Stimulated activated CD8-positive, alpha-beta memory T cell treated with anti-CD3 and anti-CD28 coated beads, Interleukin-7, amount 100 ng/mL, for 1 hour (primary cell): ENCODE results near the gene PJVK.
"Not testable (repeated sequence)": the region's sequence is repeated elsewhere in the genome, so short reads cannot be mapped to it uniquely, and the experiment has no call there.

Experiments used
- DNase-seq, 2 donors: peaks; one replicate each; pipeline ENCODE4 v3.0.0-alpha.2; 2020; ENCODE audit warnings: low read depth in 2 of 2

Gene PJVK

DNA sequence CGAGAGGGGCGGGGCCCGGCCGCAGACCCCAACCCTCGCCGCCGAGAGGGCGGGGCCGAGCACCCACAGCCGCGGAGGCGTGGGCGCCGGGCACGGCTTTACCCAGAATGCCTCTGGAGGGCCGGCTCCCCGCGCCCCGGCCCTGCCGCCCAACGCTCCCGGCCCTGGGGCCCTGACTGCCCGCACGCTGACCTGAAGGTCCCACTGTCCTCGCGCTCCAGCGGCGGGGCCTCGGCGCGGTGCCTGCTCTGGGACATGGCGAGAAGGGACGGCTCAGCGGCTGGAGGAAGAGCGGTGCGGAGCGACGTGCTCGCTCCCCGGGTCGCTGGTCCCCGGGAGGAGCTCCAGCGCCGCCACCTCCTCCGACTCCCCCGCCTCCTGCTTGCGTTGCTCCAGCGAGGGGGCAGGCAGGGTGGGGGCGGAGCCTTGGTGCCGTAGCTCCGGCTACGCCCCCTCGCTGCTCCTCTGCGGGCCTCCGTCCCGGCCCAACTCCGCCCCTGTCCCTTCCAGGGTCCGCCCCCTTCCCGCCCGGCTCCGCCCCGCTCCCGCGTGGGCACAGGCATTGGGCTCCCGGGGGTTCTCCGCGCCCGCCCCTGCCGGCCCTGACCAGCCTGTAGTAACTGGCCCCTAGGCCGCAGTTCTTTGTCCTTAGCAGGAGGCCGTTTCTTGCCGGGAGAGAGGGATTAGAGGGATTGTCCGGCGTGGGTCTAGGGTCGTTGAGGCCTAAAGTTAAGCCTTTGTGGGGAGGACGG is at the start of gene PJVK, which contains the start of gene PRKRA:
PJVK (plus strand) TSS at position 605 of the 752 bp plus-strand sequence. CDS start 2,032 bp downstream, outside the sequence.
PRKRA (minus strand) TSS at position 402 of the 752 bp plus-strand sequence; CDS start at position 257, 145 bp downstream.
- peak; percentile 86 to 91 for DNase-seq

- DNase-seq = no peak
Observed at GRCh38 chr2:178401994-178402437, 49.2 kb upstream of the PJVK start.

DNA sequence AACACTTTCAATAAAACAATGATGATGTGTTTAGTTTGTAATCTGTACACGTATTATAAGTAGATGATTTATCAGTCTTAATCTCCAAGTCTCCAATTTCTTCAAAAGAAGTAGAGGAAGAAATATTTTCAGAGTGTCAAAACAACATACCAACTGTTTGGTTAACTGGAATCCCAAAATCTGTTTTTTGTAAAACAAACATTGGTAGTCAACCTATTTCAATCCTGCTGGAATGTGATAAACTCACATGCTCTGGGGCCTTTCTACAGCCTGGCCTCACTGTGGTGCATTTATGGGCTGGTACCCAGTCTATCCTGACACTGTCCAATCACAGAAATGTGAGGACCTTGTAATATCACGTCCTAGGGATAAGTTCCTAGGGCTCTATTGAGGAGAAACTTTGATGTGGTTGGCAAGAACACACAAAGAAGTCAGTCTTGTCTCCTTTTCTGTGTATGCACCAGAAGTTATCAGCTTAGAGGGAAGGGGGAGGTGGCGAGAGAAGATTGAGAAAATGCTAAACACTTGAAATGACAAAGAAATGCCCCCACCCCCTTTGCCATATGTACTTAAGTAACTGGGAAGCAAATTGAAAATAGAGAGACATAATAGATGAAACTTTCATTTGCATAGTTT is 47.4 kb upstream of the PJVK start:
- no peak for DNase-seq

GRCh38 chr2:178404368-178404767 is 46.8 kb upstream of the PJVK start:
- no peak for DNase-seq

DNA sequence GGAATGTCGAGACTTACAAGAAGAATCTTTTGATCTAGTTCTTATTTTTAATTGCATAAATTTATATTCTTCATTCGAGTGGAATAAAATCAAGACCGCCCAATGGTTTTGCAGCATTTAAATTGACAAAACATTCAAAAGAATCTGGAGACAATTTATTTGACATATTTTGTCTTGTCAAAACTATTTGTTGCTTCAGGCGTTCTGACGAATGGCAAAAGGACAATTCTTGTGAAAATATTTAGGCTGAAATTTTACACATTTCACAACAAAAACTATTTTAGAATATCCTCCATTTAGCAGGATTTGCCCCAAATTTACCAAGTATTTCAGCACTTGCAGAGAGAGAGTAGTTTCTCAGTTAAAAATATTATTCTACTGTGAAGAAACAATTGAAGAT is 41.9 kb upstream of the PJVK start:
- DNase-seq = no peak

GRCh38 chr2:178412047-178412446 is 39.1 kb upstream of the PJVK start:
- no peak for DNase-seq

GRCh38 chr2:178412453-178412852 is 38.7 kb upstream of the PJVK start:
- DNase-seq = not testable (repeated sequence)

GRCh38 chr2:178413472-178414265 is 37.5 kb upstream of the PJVK start:
- peak; percentile 40 to 51 for DNase-seq

- peak; percentile 49 to 53 for DNase-seq
Observed at GRCh38 chr2:178414266-178415247, 36.6 kb upstream of the PJVK start.

DNA sequence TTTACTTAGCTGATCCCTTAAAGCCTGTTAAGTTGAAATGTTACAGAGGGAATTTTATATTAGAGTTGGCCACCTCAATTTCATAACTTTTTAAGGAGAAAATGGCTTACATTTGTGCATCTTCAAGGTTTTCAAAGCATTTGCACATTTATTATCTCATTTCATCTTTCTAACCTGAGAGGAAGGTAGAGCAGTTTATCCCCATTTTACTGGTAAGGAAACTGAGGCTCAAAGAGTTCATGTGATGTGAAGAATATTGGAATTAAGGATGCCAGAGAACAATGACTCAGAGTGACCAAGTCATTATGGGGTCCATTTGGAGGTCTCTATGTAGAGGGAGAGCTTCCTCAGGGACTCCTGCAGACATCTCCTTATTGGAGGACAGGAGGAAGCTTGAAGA is 35.2 kb upstream of the PJVK start:
- DNase-seq = no peak

GRCh38 chr2:178417916-178418315 is 33.3 kb upstream of the PJVK start:
- DNase-seq = no peak

- no peak for DNase-seq
Observed at GRCh38 chr2:178418426-178418825, 32.8 kb upstream of the PJVK start.

GRCh38 chr2:178419123-178419522 is 32.1 kb upstream of the PJVK start:
- no peak for DNase-seq

DNA sequence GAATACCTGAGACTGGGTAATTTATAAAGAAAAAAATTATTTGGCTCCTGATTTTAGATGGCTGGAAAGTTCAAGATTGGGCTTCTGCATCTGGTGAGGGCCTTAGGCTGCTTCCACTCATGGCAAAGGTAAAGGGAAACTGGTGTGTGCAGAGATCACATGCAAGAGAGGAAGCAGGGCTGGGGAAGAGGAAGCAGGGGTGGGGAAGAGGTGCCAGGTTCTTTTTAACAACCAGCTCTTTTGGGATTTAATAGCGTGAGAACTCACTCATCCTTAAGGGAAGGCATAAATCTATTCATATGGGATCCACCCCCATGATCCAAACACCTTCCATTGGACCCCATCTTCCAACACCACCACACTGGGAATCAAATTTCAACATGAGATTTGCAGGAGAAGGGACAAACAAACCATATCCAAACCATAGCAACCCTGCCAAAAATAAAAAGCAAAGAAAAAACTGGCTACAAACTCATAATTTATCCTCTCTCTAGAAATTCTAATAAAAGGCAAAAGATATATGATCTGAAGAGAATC is 30.6 kb upstream of the PJVK start:
- DNase-seq = no peak

GRCh38 chr2:178422097-178422496 is 29.1 kb upstream of the PJVK start:
- DNase-seq = no peak

- DNase-seq = not testable (repeated sequence)
Observed at GRCh38 chr2:178423746-178424145, 27.4 kb upstream of the PJVK start.

DNA sequence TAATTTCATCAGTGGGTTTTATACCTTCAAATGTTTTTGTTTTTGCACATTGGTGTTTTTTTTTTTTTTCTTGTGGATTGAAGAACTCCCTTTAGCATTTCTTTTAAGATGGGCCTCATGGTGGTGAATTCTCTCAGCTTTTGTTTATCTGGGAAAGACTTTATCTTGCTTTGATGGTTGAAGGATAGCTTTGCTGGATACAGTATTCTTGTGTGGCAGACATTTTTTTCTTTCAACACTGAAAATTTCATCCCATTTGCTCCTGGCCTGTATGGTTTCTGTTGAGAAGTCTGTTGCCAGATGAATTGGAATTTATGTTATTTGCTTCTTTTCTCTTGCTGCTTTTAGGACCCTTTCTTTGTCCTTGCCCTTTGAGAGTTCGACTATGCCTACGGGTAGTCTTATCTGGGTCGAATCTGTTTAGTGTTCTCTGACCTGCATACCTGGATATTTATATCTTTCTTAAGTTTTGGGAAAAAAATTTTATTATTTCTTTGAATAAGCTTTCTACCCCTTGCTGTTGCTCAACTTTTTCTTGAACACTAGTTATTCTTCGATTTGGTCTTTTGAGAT is 25.8 kb upstream of the PJVK start:
- DNase-seq = no peak

- no peak for DNase-seq
Observed at GRCh38 chr2:178426388-178426787, 24.8 kb upstream of the PJVK start.

DNA sequence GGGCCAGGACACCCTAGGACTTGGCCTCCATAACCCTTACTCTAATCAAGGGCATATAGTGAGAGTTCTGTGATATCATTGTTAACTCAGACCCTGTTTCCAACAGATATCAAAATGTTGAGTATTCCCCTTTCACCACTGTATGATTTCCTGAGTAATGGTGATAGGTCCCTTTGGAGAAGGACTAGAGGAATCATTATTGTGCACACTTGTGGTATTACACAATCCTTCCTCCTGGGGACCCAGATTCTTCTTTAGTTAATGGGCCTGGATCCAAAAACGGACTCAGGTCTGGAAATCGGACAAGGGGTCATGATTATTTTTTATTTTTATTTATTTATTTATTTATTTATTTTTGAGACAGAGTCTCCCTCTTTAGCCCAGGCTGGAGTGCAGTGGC is 23.7 kb upstream of the PJVK start:
- no peak for DNase-seq

- DNase-seq = no peak
Observed at GRCh38 chr2:178428396-178428806, 22.8 kb upstream of the PJVK start.
